Stomach (tissue), 4 donors: ENCODE results near the gene STXBP6.

Experiments used
- POLR2A ChIP-seq, 4 donors: fragments of 450-650 bp; IDR thresholded peaks; one replicate each; pipeline ENCODE4 v1.6.1; 2016; ENCODE audit warnings: antibody characterized with exemption in 4 of 4, control low read depth in 2 of 4, mild to moderate bottlenecking in 1 of 4, moderate library complexity in 1 of 4
- POLR2AphosphoS5 ChIP-seq, 3 donors: sonication (generic); formaldehyde crosslinking; IDR thresholded peaks; one replicate each; pipeline ENCODE4 v1.6.1; 2016; ENCODE audit warnings: antibody characterized with exemption in 3 of 3
- TF ChIP-seq, protein P1 (sequence below), 7 experiments: fragments of 450-650 bp in 4 of 7; fragments of 200-600 bp in 3 of 7; sonication (generic) in 3 of 7; IDR thresholded peaks; one replicate each; pipeline ENCODE4 v1.5.1; 2016 to 2019; ENCODE audit warnings: antibody characterized with exemption in 7 of 7, control low read depth in 2 of 7, mild to moderate bottlenecking in 1 of 7

DNA sequence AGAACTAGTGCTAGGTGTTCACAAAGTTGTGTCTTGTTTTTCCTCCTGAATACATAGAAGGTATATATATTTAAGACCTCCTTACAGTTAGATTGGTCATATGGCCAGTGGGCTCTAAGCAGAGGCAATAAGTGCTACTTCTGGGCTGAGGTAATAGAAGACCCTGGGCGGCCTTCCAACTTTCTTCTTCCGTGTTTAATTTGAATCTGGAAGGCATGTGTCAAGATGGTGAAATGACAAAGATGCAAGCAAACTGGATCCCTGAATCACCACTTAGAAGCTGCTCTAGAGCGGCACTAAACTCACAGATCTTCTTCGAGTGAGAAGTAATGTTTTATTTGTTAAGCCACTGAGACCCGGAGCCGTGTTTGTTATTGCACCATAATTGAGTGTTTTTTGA is 215.0 kb downstream of the STXBP6 start:
- TF ChIP-seq, protein P1, sequence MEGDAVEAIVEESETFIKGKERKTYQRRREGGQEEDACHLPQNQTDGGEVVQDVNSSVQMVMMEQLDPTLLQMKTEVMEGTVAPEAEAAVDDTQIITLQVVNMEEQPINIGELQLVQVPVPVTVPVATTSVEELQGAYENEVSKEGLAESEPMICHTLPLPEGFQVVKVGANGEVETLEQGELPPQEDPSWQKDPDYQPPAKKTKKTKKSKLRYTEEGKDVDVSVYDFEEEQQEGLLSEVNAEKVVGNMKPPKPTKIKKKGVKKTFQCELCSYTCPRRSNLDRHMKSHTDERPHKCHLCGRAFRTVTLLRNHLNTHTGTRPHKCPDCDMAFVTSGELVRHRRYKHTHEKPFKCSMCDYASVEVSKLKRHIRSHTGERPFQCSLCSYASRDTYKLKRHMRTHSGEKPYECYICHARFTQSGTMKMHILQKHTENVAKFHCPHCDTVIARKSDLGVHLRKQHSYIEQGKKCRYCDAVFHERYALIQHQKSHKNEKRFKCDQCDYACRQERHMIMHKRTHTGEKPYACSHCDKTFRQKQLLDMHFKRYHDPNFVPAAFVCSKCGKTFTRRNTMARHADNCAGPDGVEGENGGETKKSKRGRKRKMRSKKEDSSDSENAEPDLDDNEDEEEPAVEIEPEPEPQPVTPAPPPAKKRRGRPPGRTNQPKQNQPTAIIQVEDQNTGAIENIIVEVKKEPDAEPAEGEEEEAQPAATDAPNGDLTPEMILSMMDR (IDR thresholded peaks at IDR 0.05) = no peak
- TF ChIP-seq POLR2AphosphoS5 (IDR thresholded peaks at IDR 0.05) (no peak), POLR2A (IDR thresholded peaks at IDR 0.05) (no peak)
